GM19099 (cell line): ENCODE data around the gene ADI1.

Experiments
- POLR2A ChIP-seq: IDR thresholded peaks from 3 replicates; pipeline ENCODE4 v1.6.1; 2011; ENCODE audit warnings: low read depth; ENCODE audit not compliant: insufficient read length; ENCODE audit errors: extremely low read depth

ADI1 gene

DNA sequence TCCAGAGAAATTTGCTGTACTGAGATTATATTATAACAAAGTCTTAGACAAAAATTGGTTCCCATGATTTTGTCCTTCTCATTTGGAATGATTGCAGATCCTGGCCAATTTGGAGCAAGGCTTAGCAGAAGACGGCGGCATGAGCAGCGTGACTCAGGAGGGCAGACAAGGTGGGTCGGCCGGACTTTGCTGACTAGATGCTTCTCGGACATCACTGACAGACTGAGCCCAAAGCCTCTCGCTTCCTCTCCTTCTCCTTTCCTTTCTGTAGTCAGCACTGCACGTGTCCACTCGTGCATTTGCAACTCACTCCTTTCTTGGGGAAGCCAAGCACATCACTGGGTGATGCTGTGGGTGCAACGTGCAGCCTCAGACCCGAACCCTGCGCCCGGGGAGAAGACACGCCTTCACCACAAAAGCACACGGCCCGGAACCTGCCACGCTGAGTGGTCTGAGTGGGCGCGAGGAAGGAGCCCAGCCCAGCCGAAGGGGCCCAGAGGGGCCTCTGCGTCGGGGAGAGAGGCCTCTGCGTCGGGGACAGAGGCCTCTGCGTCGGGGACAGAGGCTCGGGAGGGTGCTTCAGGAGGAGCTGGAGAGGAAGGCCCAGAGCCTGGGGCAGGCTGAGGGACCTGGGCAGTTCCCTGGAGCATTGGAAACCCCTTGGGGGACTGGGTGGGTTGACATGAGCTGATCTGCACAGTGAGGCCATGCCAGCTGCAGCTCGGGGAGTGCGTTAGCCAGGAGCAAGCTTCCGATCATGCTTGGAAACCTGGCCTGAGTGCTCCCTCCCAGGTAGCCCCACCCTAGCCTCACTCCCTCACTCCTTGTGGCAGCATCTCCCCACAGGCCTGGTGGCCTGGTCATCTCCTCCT lies 61.6 kb downstream of the ADI1 start:
- TF ChIP-seq POLR2A, result no peak

DNA sequence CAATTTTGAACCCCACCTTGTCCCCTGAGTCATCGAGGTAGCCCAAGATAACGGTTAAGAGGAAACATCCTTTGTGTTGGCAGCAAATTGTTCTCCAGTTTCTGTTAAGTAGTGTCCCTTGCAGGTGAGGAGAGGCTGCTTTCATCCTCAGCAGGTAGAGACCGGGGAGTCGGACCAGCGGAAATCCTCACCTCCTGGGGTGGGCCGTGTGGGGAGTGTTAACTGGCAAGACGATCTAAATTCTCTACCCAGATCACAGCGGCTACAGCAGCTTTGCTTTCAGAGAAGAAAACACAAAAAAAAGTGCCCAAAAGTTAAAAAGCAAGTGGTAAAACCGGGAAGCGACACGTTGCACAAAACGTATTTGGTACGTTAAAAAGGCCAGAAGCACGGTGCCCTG lies 63.2 kb downstream of the ADI1 start:
- TF ChIP-seq POLR2A, result no peak

DNA sequence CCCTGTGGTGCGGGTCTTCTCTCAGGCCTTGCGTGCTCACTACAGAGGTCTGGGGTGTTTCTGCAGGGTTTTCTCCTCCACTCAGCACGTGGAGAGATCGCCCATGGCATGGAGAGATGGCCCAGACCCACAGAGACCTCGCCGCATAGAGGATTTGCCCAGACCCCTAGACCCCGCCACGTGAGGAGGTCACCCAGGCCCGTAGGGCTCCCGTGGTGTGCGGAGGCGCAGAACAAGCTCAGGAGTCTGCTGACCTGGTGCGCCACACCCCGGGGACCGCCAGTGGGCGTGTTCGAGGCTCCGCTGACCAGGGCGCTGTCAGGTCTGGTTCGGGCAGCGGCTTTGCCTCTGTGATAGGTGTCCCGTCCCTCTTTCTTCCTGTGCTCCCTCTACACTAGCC lies 64.5 kb downstream of the ADI1 start:
- TF ChIP-seq POLR2A, result no peak

DNA sequence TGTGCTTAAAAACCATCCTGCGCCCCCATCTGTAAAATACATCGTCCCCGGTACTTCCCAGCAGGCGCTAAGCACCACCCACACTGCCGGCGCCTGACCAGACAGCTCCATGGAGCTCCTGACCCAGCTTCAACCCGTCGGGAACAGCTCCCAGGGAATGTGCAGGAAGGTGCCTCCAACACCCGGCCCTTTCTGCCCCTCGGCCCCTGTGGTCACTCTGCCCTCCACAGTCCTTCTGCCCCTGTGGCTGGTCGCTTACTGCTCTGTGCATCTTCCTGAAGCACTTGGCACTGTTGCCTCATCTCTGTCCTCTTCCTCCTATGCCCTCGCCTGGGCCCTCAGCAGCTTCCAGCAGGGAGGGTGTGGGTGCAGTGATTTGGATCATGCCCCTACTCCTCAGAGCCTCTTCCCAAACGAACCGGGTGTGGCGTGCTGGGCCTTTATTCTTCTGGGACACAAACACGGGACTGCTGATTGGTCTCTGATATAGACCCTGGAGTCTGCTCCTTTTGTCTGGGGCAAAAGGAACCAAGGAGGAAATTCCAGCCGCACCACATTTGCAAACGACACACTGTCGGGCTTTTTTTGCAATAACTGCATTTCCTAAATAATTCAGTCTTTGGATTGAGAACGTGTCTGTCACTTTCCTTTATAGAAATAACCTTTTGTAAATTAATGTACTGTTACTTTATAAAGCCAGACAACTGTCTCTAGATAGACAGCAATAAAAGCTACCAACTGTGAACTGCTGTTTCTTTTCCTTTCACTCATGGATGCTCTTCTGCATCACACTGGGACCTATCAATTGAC lies 65.9 kb downstream of the ADI1 start:
- TF ChIP-seq POLR2A, result no peak

DNA sequence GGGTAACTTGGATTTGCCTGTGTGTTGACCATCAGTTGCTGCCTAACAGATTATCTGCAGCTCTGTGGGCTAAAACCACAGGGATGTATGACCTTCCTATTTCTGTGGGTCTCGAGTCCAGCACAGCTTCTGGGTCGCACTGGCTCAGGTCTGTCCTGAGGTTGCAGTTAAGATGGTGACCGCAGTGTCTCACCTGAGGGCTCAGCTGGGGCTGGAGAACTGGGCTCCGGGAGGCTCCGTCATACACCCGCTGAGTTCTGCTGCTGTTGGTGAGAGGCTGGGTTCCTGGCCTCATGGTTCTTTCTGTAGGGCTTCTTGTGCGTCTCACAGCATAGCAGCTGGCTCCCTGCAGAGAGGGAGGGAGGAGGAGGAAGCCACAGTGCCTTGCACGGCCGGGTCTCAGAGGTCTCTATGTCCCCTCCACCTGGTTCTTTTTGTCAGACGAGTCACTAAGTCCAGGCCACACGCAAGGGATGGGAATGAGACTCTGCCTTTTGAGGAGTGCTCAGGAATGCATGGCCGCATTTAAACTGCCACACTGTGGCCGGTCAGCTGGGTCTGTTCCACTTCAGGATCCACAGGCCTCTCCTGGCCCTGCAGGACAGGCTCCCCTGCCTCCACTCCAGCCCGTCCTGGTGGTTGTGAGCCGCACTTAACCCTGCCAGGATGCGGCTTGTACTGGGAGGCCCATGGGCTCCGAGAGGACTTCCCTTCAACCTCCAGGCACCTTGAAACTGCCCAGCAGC lies 67.2 kb downstream of the ADI1 start:
- TF ChIP-seq POLR2A, result no peak

DNA sequence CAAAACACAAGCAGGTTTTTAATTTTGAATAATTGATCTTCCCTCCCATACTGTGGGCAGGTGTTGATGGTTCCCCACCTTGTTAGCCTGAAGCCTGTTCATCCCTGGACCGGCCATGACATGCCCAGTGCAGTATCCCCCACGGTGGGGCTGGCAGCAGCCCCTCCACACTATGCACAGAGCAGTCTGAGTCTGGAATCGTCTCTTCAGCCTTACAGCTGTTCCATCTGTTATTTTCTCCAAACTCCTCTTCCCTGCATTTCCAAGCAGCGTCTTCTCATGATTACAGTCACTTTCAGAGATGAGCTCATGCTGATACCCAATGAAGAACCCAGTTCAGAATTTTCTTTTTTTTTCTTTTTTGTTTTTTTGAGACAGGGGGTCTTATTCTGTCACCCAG lies 68.2 kb downstream of the ADI1 start:
- no peak for TF ChIP-seq POLR2A

DNA sequence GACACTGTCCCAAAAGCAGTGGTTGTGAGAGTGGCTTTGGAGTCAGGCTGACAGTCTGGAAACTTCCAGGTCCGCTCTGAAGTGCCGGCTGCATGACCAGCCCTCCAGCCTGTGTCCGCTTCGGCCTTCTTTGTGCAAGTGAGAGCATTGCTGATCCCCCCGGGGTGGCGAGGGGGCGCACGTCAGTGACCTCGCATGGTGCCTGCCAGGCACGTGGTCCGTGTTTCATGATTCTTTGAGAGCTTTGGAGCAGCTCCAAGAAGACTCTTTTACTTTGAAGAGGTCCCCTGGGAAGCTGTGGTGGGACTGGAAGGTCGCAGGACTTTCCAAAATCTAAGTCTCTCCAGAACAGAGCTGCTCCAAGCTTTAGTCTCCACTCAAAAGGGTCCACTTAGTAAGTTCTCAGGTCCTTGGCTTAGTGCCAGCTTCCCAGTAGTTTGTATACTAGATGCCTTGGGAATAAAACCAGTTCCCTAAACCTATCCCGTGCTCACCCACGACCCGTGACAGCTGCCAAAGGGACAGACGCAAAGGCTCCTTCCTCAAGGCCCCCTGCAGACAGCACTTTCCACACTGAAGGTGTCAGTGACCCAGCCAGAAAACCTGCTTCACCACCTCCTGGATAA lies 68.8 kb downstream of the ADI1 start:
- TF ChIP-seq POLR2A, result no peak

DNA sequence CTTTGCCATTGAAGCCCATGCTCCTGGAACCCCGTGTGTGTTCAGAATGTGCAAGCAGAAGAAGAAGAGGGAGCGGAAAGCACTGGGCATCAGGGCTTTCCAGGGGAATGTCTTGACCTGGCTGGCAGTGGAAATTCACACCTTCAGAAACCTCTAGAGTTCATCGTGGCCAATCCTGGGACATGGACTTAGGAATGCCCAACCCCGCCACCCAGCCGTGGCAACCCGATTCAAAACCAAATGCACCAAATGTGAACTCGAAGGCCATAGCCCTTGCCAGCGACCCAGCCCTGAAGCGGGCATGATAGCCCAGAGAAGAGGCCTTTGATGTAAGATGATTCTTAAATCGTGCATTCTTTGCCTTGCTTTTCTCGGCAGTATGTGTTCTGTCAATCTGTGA lies 69.4 kb downstream of the ADI1 start:
- TF ChIP-seq POLR2A, result no peak

DNA sequence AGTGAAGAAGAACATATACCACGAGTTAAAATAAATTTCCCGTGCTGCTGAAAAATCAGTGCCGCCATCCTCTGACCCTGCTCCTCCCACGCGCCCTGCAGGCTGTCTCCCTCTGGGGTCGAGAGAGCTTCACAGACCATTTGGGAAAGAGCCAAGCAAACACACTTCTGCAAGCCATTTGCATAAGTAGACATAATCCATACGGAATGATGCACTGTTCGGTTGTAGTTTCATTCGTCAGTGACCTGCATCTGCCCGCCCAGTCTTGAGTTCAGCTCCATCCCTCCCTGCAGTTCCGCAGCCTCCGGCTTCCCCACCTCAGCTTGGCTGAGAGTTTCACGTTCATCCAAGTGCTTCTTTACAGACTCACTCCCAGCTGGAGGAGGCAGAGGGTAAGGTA lies 70.2 kb downstream of the ADI1 start:
- no peak for TF ChIP-seq POLR2A

DNA sequence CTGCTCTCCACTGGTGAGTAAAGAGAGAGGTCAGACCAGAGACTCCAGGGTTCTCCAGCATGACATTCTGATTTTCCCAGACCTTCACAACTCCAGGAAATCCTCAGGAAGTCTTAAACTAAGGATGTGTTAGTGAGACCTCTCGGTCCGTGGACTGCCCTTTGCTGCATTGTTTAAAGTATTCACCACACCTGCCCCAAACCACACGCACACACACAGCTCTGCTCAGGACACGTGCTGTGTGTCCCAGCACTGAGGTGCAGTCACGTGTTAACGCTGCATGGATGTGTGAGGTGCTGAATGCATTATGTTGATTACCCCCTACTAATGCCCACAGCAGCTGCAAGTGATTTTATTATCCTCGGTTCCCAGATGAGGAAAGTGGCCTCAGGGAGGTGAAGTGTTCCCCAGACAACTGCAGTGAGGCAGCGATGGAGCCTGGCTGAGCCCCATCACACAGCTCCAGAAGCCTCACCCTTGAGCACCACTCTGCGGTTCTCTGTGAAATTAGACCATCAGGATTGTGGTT lies 71.5 kb downstream of the ADI1 start:
- TF ChIP-seq POLR2A, result no peak
